Skeletal muscle satellite cell (primary cell): ENCODE data around the gene CACNA1D.

Experiments used
- H3K27me3 ChIP-seq: 2 replicates; pipeline ENCODE4 v1.7.0; 2013; ENCODE audit warnings: low read length; ENCODE audit not compliant: control insufficient read depth, insufficient read depth
- H3K36me3 ChIP-seq: 2 replicates; pipeline ENCODE4 v1.7.0; 2013; ENCODE audit warnings: mild to moderate bottlenecking, control low read depth, low read length; ENCODE audit not compliant: insufficient read depth
- H3K4me1 ChIP-seq: 2 replicates; pipeline ENCODE4 v1.7.0; 2013; ENCODE audit warnings: low read length; ENCODE audit not compliant: control insufficient read depth, insufficient read depth
- H3K4me2 ChIP-seq: 2 replicates; pipeline ENCODE4 v1.7.0; 2013; ENCODE audit warnings: mild to moderate bottlenecking, low read length
- H3K4me3 ChIP-seq: 2 replicates; pipeline ENCODE4 v1.7.0; 2013; ENCODE audit warnings: low read length
- H3K9ac ChIP-seq: 2 replicates; pipeline ENCODE4 v1.7.0; 2013; ENCODE audit warnings: mild to moderate bottlenecking, low read depth, low read length, moderate library complexity
- H3K9me3 ChIP-seq: replicated peaks from 2 replicates; pipeline ENCODE4 v1.7.0; 2013; ENCODE audit warnings: mild to moderate bottlenecking, control low read depth, low read length

CACNA1D gene

DNA sequence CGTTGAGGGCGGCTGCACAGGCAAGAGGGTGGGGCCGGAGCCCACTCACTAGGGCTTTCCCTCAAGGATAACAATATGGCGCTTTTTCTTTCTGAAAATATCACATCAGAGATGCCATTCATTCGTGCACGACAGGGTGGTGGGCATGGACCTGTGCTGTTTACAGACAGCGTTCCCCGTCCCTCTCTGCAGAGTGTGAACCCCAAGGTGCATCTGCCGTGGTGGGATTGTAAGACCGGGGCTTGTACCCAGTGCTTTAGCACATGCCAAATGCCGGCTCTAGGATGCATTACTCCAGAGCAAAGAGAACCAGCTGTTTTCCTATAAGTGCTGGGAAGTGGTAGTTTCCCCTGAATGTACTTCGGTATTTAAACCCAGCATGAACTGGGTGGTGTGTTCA, 314.9 kb downstream of the CACNA1D start:
- H3K4me3 ChIP-seq: no peak overlapping the region
- no peak overlapping the region for H3K9ac ChIP-seq
- H3K27me3 ChIP-seq: no peaks in the 10 kb centered on the region
- no peak overlapping the region for H3K4me2 ChIP-seq
- no peaks in the 10 kb centered on the region for H3K9me3 ChIP-seq
- no peaks in the 10 kb centered on the region for H3K36me3 ChIP-seq
- H3K4me1 ChIP-seq: peaks cover 27% of the 10 kb centered on the region

DNA sequence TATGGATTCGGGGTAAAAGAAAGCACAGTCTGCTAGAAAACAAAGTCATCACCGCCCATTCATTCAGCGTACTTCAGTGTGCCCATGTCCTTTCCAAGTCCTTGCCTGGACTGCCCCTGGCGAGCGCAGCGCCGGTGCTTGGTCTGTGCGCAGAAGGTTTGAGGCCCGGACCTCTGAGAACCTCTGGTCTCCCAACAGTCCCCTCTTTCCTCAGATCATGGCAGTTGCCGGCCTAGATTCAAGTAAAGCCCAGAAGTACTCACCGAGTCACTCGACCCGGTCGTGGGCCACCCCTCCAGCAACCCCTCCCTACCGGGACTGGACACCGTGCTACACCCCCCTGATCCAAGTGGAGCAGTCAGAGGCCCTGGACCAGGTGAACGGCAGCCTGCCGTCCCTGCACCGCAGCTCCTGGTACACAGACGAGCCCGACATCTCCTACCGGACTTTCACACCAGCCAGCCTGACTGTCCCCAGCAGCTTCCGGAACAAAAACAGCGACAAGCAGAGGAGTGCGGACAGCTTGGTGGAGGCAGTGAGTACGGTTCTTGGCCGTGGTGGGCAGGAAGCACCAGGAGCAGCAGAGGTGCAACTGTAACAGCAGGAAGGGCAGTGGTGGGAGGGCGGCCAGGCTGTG, 315.5 kb downstream of the CACNA1D start:
- Histone ChIP-seq H3K36me3 (no peaks in the 10 kb centered on the region), H3K4me2 (no peak overlapping the region), H3K27me3 (no peaks in the 10 kb centered on the region), H3K4me1 (peaks cover 21% of the 10 kb centered on the region), H3K4me3 (no peak overlapping the region), H3K9me3 (no peaks in the 10 kb centered on the region), H3K9ac (no peak overlapping the region)

- H3K36me3 ChIP-seq: no peaks in the 10 kb centered on the region
- H3K9me3 ChIP-seq: no peaks in the 10 kb centered on the region
- H3K4me1 ChIP-seq: peaks cover 7% of the 10 kb centered on the region
- H3K4me3 ChIP-seq: no peak overlapping the region
- no peak overlapping the region for H3K9ac ChIP-seq
- H3K27me3 ChIP-seq: no peaks in the 10 kb centered on the region
- no peak overlapping the region for H3K4me2 ChIP-seq
These were observed 316.9 kb downstream of the CACNA1D start for GRCh38 chr3:53811143-53811927.

DNA sequence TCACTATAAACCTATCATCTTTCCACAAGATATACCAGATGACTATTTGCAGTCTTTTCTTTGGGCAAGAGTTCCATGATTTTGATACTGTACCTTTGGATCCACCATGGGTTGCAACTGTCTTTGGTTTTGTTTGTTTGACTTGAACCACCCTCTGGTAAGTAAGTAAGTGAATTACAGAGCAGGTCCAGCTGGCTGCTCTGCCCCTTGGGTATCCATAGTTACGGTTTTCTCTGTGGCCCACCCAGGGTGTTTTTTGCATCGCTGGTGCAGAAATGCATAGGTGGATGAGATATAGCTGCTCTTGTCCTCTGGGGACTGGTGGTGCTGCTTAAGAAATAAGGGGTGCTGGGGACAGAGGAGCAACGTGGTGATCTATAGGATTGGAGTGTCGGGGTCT, 318.0 kb downstream of the CACNA1D start:
- no peaks in the 10 kb centered on the region for H3K4me1 ChIP-seq
- no peaks in the 10 kb centered on the region for H3K27me3 ChIP-seq
- no peak overlapping the region for H3K4me2 ChIP-seq
- no peaks in the 10 kb centered on the region for H3K9me3 ChIP-seq
- H3K9ac ChIP-seq: no peak overlapping the region
- no peaks in the 10 kb centered on the region for H3K36me3 ChIP-seq
- H3K4me3 ChIP-seq: no peak overlapping the region

DNA sequence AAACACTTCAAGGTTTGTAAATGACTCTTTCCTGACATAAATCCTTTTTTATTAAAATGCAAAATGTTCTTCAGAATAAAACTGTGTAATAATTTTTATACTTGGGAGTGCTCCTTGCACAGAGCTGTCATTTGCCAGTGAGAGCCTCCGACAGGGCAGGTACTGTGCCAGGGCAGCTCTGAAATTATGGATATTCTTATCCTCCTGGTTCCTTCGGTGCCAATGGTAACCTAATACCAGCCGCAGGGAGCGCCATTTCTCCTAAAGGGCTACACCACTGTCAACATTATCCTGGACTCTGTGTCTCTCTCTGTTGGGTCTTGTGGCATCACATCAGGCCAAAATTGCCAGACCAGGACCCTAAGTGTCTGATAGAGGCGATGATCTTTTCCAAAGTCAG, 318.8 kb downstream of the CACNA1D start:
- no peak overlapping the region for H3K9ac ChIP-seq
- H3K36me3 ChIP-seq: no peaks in the 10 kb centered on the region
- H3K27me3 ChIP-seq: no peaks in the 10 kb centered on the region
- no peaks in the 10 kb centered on the region for H3K4me1 ChIP-seq
- no peak overlapping the region for H3K4me2 ChIP-seq
- H3K4me3 ChIP-seq: no peak overlapping the region
- no peaks in the 10 kb centered on the region for H3K9me3 ChIP-seq

DNA sequence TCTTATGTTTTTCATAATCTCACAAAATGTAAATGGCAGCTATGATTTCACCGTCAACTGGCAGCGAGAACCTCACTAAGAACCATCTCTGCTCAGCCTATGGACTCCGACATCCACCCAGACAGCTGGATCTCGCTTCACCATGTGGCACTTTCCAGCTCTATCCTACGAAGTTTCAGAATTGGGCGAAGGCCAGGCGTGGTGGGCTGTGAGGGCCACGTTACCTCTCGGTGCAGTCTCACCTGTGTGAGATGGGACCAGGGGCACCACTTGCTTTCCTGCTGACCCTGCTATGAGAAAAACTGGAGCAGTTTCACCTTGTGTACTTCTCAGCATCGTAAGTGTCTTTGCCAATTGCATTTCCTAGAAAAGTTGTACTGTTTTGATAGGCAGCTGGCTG, 319.5 kb downstream of the CACNA1D start:
- no peaks in the 10 kb centered on the region for H3K36me3 ChIP-seq
- H3K4me1 ChIP-seq: no peaks in the 10 kb centered on the region
- no peaks in the 10 kb centered on the region for H3K9me3 ChIP-seq
- no peak overlapping the region for H3K4me3 ChIP-seq
- H3K27me3 ChIP-seq: no peaks in the 10 kb centered on the region
- H3K4me2 ChIP-seq: no peak overlapping the region
- H3K9ac ChIP-seq: no peak overlapping the region

- no peak overlapping the region for H3K9ac ChIP-seq
- no peak overlapping the region for H3K4me3 ChIP-seq
- H3K4me2 ChIP-seq: no peak overlapping the region
- H3K36me3 ChIP-seq: no peaks in the 10 kb centered on the region
- no peaks in the 10 kb centered on the region for H3K9me3 ChIP-seq
- H3K4me1 ChIP-seq: no peaks in the 10 kb centered on the region
- H3K27me3 ChIP-seq: no peaks in the 10 kb centered on the region
These were observed 320.7 kb downstream of the CACNA1D start for GRCh38 chr3:53815067-53815466.

DNA sequence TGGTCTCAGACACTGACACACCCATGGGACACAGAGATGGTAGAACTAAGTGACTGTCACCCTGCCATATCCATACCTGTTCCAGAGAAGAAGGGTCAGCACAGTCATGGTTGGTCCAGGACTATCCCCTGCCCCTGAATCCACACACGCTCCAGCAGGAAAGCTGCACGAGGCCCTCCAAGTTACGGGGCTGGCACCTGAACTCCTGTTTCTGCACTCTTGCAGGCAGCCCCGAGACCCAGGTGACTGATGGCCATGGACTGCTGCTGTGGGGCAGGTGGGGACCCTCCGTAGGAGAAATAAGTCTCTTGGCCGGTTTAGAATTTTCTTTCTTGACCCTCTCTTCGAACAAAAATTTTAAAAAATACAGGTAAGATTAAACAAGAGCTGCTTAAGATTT, 321.2 kb downstream of the CACNA1D start:
- H3K4me3 ChIP-seq: no peak overlapping the region
- no peaks in the 10 kb centered on the region for H3K9me3 ChIP-seq
- H3K4me2 ChIP-seq: no peak overlapping the region
- H3K4me1 ChIP-seq: no peaks in the 10 kb centered on the region
- H3K9ac ChIP-seq: no peak overlapping the region
- H3K36me3 ChIP-seq: no peaks in the 10 kb centered on the region
- no peaks in the 10 kb centered on the region for H3K27me3 ChIP-seq

GRCh38 chr3:53816425-53816824, 322.0 kb downstream of the CACNA1D start:
- Histone ChIP-seq H3K36me3 (no peaks in the 10 kb centered on the region), H3K4me3 (no peak overlapping the region), H3K9me3 (no peaks in the 10 kb centered on the region), H3K4me2 (no peak overlapping the region), H3K9ac (no peak overlapping the region), H3K27me3 (no peaks in the 10 kb centered on the region), H3K4me1 (no peaks in the 10 kb centered on the region)

DNA sequence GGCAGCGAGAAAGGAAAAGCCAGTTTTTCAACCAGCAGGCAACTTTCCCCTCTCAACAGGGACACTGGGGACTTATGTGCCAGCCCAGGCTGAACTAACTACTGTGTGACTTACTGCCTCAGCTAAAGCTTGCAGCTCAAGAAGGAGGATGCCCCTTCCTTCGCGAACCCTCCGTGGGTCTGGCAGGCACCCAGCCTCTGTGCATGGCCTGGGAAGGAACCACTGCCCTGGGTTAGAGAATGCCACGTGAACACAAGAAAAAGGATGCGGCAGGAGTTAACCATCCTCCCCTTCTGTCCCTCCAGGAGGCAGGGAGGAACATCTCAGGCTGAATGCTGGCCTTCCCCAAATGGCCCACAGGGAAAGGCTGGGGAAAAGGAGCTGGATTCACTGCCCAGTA, 322.8 kb downstream of the CACNA1D start:
- no peaks in the 10 kb centered on the region for H3K36me3 ChIP-seq
- no peaks in the 10 kb centered on the region for H3K27me3 ChIP-seq
- H3K4me2 ChIP-seq: no peak overlapping the region
- H3K9ac ChIP-seq: no peak overlapping the region
- no peaks in the 10 kb centered on the region for H3K4me1 ChIP-seq
- no peak overlapping the region for H3K4me3 ChIP-seq
- H3K9me3 ChIP-seq: no peaks in the 10 kb centered on the region

DNA sequence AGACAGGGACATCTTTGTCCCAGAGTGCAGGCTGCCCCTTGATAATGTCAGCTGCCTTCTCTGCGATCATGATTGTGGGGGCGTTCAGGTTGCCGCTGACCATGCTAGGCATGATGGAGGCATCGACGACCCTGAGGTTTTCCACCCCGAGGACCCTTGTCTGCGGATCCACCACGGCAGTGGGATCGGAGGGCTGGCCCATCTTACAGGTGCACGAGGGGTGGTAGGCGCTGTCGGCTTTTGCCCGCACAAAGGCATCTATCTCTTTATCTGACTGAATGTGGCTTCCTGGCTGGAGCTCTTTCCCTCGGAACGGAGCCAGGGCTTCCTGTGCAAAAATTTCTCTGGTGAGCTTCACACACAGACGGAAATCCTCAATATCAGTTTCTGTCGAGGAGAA, 323.4 kb downstream of the CACNA1D start:
- Histone ChIP-seq H3K9me3 (no peaks in the 10 kb centered on the region), H3K9ac (no peak overlapping the region), H3K4me2 (no peak overlapping the region), H3K27me3 (no peaks in the 10 kb centered on the region), H3K4me1 (no peaks in the 10 kb centered on the region), H3K36me3 (no peaks in the 10 kb centered on the region), H3K4me3 (no peak overlapping the region)
